ACC112 (cell line): ENCODE results near the gene OSBPL10.

Experiments used
- H2AFZ ChIP-seq: fragments of 200-600 bp; sonication (generic); one replicate; pipeline ENCODE4 v1.6.0; 2017; ENCODE audit warnings: antibody characterized with exemption, low read length; ENCODE audit not compliant: unreplicated experiment
- H3K27ac ChIP-seq: fragments of 200-600 bp; sonication (generic); 2 replicates; pipeline ENCODE4 v1.5.1; 2014; ENCODE audit warnings: low read depth, mild to moderate bottlenecking, antibody characterized with exemption, low read length, moderate library complexity
- H3K27me3 ChIP-seq: fragments of 200-600 bp; sonication (generic); 2 replicates; pipeline ENCODE4 v1.6.1; 2014; ENCODE audit warnings: mild to moderate bottlenecking, antibody characterized with exemption, low read length, moderate library complexity, mixed read lengths; ENCODE audit not compliant: insufficient read depth
- H3K36me3 ChIP-seq: fragments of 200-600 bp; sonication (generic); 2 replicates; pipeline ENCODE4 v1.6.1; 2016; ENCODE audit warnings: mild to moderate bottlenecking, antibody characterized with exemption, low read length, moderate library complexity, mixed read lengths; ENCODE audit not compliant: insufficient read depth
- H3K4me1 ChIP-seq: fragments of 200-600 bp; sonication (generic); one replicate; pipeline ENCODE4 v1.6.1; 2016; ENCODE audit warnings: low read length, mixed read lengths; ENCODE audit not compliant: insufficient read depth, unreplicated experiment, control insufficient read depth
- H3K4me3 ChIP-seq: fragments of 200-600 bp; sonication (generic); 2 replicates; pipeline ENCODE4 v1.5.1; 2014; ENCODE audit warnings: mild to moderate bottlenecking, low read depth, low read length
- H3K79me2 ChIP-seq: fragments of 200-600 bp; sonication (generic); one replicate; pipeline ENCODE4 v1.6.0; 2016; ENCODE audit warnings: low read length; ENCODE audit not compliant: control insufficient read depth, unreplicated experiment, insufficient read depth

OSBPL10 gene

DNA sequence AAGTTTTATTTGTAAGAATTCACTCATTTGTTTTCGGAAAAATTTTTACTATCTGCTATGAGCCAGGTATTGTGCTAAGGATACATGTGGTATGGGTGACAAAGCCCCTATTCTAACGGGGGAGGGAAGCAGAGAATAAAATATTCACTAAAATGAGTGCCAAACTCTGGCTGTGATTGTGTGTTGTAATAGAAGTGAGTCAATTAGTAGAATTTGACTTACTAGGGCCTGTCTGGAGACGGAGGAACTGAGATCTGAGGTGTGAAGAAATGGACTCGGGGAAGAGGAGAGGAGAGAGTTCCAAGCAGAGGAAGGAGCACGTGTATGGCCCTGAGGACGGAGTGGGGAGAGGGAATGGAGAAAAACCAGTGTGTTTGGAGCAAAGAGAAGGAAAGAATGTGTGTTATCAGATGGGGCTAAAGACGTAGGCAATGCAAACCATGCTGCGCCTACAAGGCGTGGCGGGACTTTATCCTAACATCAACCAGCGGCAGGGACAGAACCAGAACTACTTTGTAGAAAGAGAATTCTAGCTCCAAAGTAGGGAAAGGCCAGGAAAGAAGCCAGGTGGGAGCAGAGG, 89.1 kb downstream of the OSBPL10 start:
- Histone ChIP-seq H3K4me3 (no peak overlapping the region), H3K79me2 (peaks cover under 1% of the 10 kb centered on the region), H3K4me1 (no peaks in the 10 kb centered on the region), H2AFZ (no peak overlapping the region), H3K27me3 (no peaks in the 10 kb centered on the region), H3K36me3 (no peaks in the 10 kb centered on the region), H3K27ac (no peak overlapping the region)

DNA sequence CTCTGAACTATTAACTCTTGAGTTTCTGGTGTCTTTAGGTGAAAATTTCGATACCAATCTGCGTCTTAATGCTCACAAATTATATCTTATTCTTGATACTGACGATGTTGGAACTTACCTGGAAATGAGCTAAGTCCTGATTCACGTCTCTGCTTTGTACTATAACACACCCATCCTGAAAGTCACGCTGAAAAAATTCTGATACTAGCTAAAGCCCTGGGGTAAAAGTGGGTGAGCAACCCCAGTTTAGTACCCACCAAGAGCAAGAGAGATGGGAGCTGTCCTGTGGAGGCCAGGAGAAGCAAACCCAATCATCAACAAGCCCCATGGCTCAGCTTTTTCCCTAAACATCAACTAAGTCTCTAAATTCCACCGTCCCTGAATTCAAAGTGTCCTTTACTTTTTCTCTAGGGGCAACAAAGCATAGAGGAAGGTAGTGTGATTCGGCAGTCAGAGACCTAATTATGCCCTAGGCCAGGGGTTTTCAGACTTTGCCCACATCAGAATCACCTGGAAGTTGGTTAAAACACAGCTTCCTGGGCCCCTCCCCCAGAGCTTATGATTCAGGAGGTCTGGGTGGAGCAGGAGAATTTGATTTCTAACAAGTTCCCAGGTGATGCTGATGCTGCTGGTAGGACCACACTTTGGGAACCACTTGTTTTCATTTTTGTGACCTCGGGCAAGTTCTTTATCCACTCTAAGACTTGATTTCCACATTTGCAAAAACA, 90.2 kb downstream of the OSBPL10 start:
- Histone ChIP-seq H3K4me1 (no peaks in the 10 kb centered on the region), H3K27me3 (no peaks in the 10 kb centered on the region), H3K27ac (no peak overlapping the region), H3K79me2 (peaks cover 3% of the 10 kb centered on the region), H3K4me3 (no peak overlapping the region), H3K36me3 (no peaks in the 10 kb centered on the region), H2AFZ (no peak overlapping the region)

DNA sequence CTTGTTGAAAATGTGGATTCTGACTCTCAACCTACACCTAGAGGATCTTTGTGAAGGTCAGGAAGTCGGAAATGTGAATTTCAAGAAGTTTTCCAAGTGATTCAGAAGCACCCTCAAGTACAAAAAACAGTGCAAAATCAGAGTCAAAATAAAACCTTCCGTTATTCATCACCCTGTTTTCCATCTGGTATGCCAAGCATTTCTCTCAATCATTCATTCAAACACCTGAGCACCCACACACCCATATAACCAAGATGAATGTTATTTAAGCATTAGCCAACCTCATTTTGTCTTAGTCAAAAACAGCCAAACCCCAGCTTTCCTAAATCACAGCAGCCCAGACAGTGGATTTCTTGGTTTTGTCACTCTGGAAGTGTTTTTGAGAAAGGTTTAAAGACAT, 91.1 kb downstream of the OSBPL10 start:
- Histone ChIP-seq H3K27ac (no peak overlapping the region), H3K79me2 (peaks cover 3% of the 10 kb centered on the region), H3K4me1 (no peaks in the 10 kb centered on the region)

DNA sequence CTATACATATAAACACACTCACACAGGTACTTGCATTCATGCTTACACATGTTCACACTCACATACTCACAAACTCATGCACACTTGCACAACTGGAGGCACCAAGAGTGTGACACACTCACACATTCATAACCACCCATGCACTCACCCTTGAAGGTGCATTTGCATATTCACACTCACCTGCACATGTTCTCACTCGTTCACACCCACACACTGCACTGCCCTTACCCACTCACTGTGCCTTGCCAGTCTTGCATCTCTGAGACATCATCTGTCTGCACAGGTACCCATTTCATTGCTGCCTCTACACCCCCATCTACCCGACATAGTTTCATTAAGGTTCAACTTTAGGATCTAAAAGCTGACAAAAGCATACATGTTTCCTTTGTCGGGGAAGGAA, 95.8 kb downstream of the OSBPL10 start:
- Histone ChIP-seq H3K4me1 (peaks cover 1% of the 10 kb centered on the region), H3K4me3 (no peak overlapping the region), H3K27me3 (no peaks in the 10 kb centered on the region), H2AFZ (no peak overlapping the region), H3K27ac (no peak overlapping the region), H3K79me2 (peaks cover 3% of the 10 kb centered on the region), H3K36me3 (no peaks in the 10 kb centered on the region)

More for the DNA sequence above, 91.1 kb downstream of the OSBPL10 start:
- H3K4me3 ChIP-seq = no peak overlapping the region
- H3K36me3 ChIP-seq = no peaks in the 10 kb centered on the region
- no peaks in the 10 kb centered on the region for H3K27me3 ChIP-seq
- H2AFZ ChIP-seq = no peak overlapping the region

DNA sequence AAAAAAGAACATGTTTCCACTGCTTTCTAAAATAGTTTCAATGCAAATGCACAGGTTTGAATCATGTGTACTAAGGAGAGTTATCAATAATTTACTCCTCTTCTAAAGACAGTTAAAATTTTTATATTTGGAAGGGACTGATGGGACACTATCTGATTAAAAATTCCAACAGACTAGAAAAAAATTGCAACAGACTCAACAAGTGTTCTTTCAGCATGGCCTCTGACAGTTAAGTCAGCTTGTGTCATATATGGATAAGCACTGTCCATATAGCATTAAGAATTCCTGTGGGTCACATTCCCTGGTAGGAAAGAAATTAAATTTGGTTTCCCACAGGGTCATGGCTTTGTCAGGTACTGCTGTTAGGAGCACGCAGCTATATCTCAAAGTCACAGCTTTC, 96.8 kb downstream of the OSBPL10 start:
- Histone ChIP-seq H2AFZ (no peak overlapping the region), H3K36me3 (no peaks in the 10 kb centered on the region), H3K4me1 (peaks cover 5% of the 10 kb centered on the region), H3K27ac (no peak overlapping the region), H3K79me2 (peaks cover 3% of the 10 kb centered on the region), H3K4me3 (no peak overlapping the region), H3K27me3 (no peaks in the 10 kb centered on the region)

DNA sequence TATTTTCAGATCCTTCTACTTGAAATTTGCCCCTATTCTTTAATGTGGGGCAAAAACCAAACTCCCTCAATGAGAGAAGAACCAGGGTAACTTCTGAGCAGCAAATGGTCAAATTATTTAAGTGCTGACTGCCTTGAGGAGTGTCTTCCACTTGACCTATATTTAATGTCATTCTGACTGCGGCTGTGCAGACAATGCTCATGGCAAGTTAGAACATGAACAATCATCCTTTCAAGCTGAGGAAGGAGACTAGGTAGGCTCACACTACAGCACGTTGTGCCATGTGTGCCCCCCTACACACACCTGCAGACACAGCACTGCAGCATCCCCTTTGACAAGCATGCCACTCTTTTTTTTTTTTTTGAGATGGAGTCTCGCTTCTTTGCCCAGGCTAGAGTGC, 98.2 kb downstream of the OSBPL10 start:
- Histone ChIP-seq H3K4me1 (peaks cover 17% of the 10 kb centered on the region), H2AFZ (no peak overlapping the region), H3K27me3 (no peaks in the 10 kb centered on the region), H3K4me3 (no peak overlapping the region), H3K36me3 (no peaks in the 10 kb centered on the region), H3K79me2 (peaks cover 3% of the 10 kb centered on the region), H3K27ac (no peak overlapping the region)

DNA sequence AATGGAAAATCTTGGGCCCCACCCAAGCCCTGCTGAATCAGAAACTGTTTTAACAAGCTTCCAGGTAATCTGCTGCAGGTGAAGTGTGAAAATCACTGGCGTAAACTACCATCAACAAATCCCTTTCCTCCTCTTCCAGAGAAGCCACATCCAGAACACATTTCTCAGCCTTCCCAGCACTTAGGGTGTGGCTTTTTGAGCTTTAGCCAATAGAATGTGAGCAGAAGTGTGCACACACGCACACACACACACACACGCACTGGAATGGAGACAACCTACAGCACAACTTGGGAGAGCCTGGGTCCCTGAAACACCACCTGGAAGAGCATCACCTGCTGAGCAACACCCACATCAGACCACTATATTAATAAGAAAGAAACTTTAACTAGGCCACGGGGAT, 98.6 kb downstream of the OSBPL10 start:
- Histone ChIP-seq H3K27ac (no peak overlapping the region), H3K79me2 (peaks cover 3% of the 10 kb centered on the region)

DNA sequence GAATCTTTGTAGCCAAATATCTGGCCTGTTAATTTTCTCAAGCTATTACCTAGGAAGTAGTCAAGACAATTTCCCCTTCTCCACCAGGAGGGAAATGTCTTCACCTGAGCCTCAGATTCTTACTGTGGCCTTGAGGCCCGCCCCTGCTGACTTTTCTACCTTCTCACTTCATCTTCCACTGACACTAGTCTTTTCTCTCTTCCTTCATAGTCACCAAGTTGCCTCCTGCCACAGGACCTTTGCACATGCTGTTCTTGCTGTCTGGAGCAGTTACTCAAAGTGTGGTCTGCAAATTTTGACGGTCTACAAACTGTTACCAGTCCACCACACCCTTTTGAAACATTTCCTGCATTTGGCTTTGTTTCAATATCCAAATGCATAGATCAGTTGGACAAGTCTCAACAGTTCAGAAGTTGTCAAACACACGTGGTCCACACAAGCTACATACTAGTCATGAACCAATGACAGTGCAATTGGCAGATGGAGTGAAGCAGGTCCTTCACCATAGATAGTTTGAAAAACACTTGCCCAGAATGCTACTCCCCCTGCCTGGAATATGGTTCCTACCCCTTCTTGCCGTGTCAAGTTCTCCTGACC, 100.5 kb downstream of the OSBPL10 start:
- no peaks in the 10 kb centered on the region for H3K79me2 ChIP-seq
- peaks cover 40% of the 10 kb centered on the region for H3K4me1 ChIP-seq
- H3K27ac ChIP-seq = no peak overlapping the region
- H3K36me3 ChIP-seq = no peaks in the 10 kb centered on the region
- no peaks in the 10 kb centered on the region for H3K27me3 ChIP-seq
- no peak overlapping the region for H2AFZ ChIP-seq
- no peak overlapping the region for H3K4me3 ChIP-seq

More for the DNA sequence above, 98.6 kb downstream of the OSBPL10 start:
- no peak overlapping the region for H3K4me3 ChIP-seq
- H2AFZ ChIP-seq = no peak overlapping the region
- peaks cover 22% of the 10 kb centered on the region for H3K4me1 ChIP-seq
- no peaks in the 10 kb centered on the region for H3K27me3 ChIP-seq
- H3K36me3 ChIP-seq = no peaks in the 10 kb centered on the region

DNA sequence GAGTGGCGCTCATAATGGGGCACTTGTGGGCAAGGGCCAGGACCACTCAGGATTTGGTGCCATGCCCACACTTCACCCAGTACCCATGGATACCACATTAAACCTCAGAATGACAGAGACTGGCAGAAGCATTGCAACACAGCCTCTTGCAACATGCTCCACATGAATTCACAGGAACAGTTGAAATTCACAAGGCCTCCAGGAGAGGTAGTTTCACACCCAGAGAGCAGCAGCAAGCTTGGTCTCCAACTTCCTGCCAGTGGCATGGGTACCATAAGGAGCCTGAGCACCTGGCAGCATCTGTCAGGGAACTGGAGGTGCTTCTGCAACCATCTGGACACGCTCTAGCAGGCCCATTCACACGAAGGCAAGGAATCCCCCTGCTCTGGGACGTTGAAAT, 101.0 kb downstream of the OSBPL10 start:
- no peak overlapping the region for H3K4me3 ChIP-seq
- no peaks in the 10 kb centered on the region for H3K36me3 ChIP-seq
- no peak overlapping the region for H2AFZ ChIP-seq
- H3K27ac ChIP-seq = no peak overlapping the region
- peaks cover 40% of the 10 kb centered on the region for H3K4me1 ChIP-seq
- H3K27me3 ChIP-seq = no peaks in the 10 kb centered on the region
- no peaks in the 10 kb centered on the region for H3K79me2 ChIP-seq

DNA sequence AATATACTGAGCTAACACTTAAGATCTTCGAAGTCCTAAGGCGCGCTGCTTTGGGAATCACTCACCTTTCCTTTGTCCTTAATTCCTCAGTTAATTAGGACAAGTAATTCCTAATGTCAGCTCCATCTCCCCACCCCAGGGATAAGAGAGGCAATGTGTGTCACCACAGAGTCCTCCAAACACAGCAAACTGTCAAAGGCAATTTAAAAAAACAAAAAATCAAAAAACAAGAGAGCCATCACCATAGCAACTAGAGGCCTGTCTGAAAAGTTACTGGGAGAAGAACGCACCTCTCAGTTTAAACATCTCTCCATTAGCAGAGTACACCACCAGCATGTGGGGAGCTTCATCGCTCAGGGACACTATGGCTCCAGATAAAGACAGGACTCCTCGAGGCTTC, 101.7 kb downstream of the OSBPL10 start:
- Histone ChIP-seq H3K79me2 (no peaks in the 10 kb centered on the region), H3K27me3 (no peaks in the 10 kb centered on the region), H2AFZ (no peak overlapping the region), H3K36me3 (no peaks in the 10 kb centered on the region), H3K27ac (no peak overlapping the region), H3K4me1 (peaks cover 40% of the 10 kb centered on the region), H3K4me3 (no peak overlapping the region)
